Measurements from ENCODE around the gene GP5.

Gene GP5

GRCh38 chr3:194396859-194397756 lies 2.0 kb downstream of the GP5 start:
- DNase-seq: peak; percentile 8

- no peak for DNase-seq
Observed at GRCh38 chr3:194396539-194396858, 2.6 kb downstream of the GP5 start.

- DNase-seq: peak; percentile 50
Observed at GRCh38 chr3:194395778-194396538, 3.1 kb downstream of the GP5 start.

GRCh38 chr3:194395212-194395611 lies 3.9 kb downstream of the GP5 start:
- no peak for DNase-seq

- DNase-seq: no peak
Observed at GRCh38 chr3:194392576-194392975, 6.5 kb downstream of the GP5 start.

GRCh38 chr3:194390835-194391234 lies 8.2 kb downstream of the GP5 start:
- no peak for DNase-seq

GRCh38 chr3:194389269-194389668 lies 9.8 kb downstream of the GP5 start:
- DNase-seq: no peak

- DNase-seq: no peak
Observed at GRCh38 chr3:194387926-194388418, 11.1 kb downstream of the GP5 start.

GRCh38 chr3:194387276-194387675 lies 11.8 kb downstream of the GP5 start:
- DNase-seq: no peak

GRCh38 chr3:194386648-194387047 lies 12.4 kb downstream of the GP5 start:
- no peak for DNase-seq

- no peak for DNase-seq
Observed at GRCh38 chr3:194386066-194386465, 13.0 kb downstream of the GP5 start.

- DNase-seq: no peak
Observed at GRCh38 chr3:194384569-194385001, 14.5 kb downstream of the GP5 start.

GRCh38 chr3:194384156-194384555 lies 14.9 kb downstream of the GP5 start:
- no peak for DNase-seq

- no peak for DNase-seq
Observed at GRCh38 chr3:194383276-194383940, 15.7 kb downstream of the GP5 start.

GRCh38 chr3:194382892-194383223 lies 16.2 kb downstream of the GP5 start:
- no peak for DNase-seq

GRCh38 chr3:194382196-194382891 lies 16.7 kb downstream of the GP5 start:
- DNase-seq: no peak

GRCh38 chr3:194381460-194381875 lies 17.6 kb downstream of the GP5 start:
- no peak for DNase-seq

GRCh38 chr3:194380326-194380725 lies 18.7 kb downstream of the GP5 start:
- DNase-seq: no peak

- DNase-seq: no peak
Observed at GRCh38 chr3:194379651-194380050, 19.4 kb downstream of the GP5 start.

- no peak for DNase-seq
Observed at GRCh38 chr3:194379231-194379630, 19.8 kb downstream of the GP5 start.

GRCh38 chr3:194377708-194378107 lies 21.4 kb downstream of the GP5 start:
- DNase-seq: no peak

- DNase-seq: no peak
Observed at GRCh38 chr3:194376241-194376560, 22.9 kb downstream of the GP5 start.
